Measurements from ENCODE around the gene KDELR1.

The KDELR1 gene

GRCh38 chr19:48338802-48339503 lies 52.4 kb downstream of the KDELR1 start:
- DNase-seq, result no peak

GRCh38 chr19:48338253-48338755 lies 53.0 kb downstream of the KDELR1 start:
- DNase-seq, result no peak

- DNase-seq, result peak; percentile 90
These were observed 57.6 kb downstream of the KDELR1 start for GRCh38 chr19:48333467-48334384.

GRCh38 chr19:48332662-48333466 lies 58.5 kb downstream of the KDELR1 start:
- peak; percentile 100 for DNase-seq

Data from NCI-H2171 (cell line).